Anterior cingulate cortex (tissue), 58 donors: Measurements from ENCODE around the gene RIMOC1.

Experiments
- DNase-seq, 58 donors: peaks; one replicate each; lab custom pipeline; 2025; lab: John Stamatoyannopoulos, UW

RIMOC1 gene, protein sequence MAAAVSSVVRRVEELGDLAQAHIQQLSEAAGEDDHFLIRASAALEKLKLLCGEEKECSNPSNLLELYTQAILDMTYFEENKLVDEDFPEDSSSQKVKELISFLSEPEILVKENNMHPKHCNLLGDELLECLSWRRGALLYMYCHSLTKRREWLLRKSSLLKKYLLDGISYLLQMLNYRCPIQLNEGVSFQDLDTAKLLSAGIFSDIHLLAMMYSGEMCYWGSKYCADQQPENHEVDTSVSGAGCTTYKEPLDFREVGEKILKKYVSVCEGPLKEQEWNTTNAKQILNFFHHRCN

DNA sequence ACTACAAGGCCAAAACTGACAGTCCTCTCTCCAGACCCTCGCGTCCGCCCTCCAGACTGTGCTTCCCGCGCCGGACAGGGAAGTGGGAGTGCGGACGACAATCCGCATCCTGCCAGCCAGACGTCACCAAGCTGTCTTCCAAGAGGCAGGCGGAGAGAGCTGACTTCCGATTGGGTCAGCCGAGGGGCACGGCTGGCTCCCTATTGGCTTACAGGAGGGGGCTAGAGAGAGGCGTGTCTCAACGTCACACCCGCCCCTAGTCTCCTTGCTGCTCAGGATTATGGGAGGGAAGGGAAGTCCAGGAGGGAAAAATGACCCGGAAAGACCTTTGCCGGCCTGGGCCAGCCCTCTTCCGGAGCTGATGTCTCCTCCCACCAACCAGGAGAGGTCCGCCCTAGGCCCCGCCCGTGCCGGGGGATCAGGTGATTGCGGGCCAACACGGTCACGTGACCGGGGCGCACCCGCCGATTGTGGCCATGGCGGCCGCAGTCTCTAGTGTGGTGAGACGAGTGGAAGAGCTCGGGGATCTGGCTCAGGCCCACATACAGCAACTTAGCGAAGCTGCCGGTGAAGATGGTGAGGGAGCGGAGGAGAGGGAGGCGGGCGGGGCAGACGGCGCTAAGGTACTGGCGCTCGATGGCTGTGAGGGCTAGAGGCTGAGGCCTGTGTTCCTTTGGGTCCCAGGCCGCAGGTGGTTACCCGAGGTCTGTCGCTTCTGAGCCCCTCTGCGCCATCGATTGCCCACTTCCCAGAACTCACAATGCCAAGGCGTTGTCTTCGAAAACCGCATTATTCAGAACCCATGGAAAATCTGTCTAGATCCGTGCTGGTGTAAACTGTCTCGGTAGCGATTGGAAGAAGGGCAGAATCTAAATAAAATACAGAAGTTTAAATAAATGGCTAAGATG, at the start of gene RIMOC1:
RIMOC1 (plus strand) TSS at position 453 of the 908 bp plus-strand sequence; CDS start at position 477, 24 bp downstream.
- DNase-seq = peak; percentile 93 to 100 (median 99)

DNA sequence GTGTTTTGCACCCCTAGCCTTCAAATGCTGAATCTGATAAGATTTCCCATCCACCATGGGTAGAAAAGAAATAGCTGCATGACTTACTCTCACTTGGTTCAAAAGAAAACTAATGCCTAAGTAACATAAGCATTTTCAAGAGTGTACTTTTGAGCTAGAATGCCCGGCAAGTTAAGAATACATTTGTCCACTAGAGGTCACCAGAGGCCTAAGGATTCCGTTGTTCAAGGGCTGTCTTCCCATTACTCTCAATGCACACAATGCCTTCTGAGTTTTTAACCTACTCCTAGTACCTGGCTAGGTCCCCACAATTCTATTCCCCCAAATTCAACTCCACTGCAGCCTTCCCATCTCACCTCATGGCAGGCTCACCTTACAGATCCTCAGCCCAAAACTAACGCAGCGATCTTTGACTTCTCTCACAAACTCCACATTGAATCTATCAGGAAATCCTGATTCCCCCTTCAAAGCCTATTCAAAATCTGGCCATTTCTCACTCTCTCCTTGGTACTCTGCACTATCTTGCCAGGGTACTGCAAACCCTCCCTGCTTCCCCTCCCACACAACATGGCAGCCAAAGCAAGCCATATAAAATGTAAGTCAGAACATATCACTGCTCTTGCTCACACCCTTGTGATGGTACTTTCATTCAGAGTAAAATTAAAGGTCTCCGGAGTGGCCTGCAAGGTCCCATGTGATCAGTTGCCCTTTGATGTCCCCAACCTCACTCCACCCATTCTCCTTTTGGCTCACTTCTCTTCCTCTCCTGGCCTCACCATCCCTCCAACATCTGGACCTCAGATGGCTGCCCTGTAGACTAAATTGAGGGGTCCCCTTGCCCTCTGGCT, 47.3 kb upstream of the RIMOC1 start:
- peak in 29 of 58 donors; percentile 3 to 70 (median 27) for DNase-seq

DNA sequence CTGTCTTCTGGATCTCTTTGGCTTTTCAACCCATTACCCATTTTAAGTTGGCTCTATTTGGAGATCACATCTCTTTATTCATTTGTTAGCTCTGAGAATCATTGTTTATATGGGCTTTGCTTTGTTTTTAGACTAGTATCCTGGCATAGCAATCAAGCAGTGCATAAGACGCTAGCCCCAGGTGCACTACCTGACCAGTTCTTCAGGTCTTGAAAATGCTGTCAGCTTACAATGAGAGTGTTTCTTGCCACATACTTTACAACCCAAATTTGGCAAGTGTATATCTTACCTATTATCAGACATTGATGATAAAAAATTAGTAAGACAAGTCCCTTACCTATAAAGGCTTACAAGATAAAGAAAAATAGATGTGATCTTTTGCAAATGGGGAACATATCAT, 46.2 kb upstream of the RIMOC1 start:
- no peak for DNase-seq

DNA sequence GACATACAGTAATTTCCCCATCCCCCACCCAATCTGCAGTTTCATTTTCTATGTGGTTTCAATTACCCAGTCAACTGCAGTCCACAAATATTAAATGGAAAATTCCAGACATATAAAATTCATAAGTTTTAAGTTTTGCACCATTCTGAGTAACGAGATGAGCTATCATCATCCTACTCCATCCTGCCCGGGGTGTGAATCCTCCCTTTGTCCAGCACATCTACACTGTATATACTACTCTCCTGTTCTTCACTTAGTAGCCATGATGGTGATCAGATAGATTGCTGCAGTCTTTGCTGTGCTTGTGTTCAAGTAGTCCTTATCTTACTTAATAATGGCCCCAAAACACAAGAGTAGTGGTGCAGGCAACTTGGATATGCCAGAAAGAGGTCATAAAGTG, 45.3 kb upstream of the RIMOC1 start:
- DNase-seq = no peak

DNA sequence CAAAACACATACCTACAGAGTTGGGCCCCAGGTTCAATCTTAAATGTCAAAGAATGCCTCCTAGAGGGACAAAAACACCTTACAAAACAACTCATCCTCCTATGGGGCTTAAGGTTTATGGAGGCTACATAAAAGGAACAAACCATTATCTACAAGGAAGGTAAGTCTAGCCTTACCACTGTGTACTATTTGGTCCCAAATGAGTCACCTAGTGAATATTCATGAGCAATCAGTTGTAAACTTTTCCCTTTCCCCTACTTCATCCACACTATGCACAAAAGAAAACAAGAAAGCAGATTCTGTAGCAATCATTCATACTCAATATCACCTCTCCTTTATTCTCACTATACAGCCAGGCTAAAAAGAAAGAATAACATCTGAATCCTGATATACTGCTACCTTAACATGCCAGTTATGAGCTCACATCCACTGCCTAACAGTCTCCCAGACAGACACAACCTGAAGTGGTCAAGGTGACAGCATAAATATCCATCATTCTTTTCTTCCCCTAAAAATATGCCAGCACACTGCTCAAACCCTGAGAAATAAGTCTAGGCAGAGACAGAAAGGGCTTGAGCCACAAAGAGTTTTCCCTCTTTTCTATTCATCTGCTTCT, 40.2 kb upstream of the RIMOC1 start:
- no peak for DNase-seq

DNA sequence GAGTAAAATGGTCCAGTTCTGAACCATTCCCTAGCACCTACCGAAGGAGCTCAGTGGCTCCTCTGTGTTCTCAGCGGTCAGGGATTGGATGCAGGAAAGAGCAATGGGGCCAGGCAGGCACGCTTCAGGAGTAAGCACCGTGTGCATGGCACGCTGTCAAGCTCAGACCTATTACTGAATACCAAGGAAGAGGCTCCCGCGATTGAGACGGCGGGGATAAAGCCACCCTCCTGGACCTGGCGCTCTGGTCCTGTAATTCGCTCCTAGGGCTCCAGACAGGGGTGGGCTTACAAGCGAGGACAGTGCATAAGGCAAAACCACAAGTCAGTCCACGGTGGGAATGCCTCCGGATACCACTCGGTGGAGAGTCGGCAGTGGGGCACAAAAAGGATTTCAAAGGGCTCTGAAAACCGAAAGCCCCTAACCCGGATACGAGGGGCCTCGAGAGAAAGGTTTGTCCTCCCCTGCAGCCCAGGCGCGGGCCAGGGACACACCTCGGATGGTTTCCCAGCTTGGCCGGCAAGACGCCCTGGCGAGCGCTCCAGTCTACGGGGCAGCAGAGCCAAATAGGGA, 34.9 kb upstream of the RIMOC1 start:
- peak in 23 of 58 donors; percentile 10 to 78 (median 48) for DNase-seq

DNA sequence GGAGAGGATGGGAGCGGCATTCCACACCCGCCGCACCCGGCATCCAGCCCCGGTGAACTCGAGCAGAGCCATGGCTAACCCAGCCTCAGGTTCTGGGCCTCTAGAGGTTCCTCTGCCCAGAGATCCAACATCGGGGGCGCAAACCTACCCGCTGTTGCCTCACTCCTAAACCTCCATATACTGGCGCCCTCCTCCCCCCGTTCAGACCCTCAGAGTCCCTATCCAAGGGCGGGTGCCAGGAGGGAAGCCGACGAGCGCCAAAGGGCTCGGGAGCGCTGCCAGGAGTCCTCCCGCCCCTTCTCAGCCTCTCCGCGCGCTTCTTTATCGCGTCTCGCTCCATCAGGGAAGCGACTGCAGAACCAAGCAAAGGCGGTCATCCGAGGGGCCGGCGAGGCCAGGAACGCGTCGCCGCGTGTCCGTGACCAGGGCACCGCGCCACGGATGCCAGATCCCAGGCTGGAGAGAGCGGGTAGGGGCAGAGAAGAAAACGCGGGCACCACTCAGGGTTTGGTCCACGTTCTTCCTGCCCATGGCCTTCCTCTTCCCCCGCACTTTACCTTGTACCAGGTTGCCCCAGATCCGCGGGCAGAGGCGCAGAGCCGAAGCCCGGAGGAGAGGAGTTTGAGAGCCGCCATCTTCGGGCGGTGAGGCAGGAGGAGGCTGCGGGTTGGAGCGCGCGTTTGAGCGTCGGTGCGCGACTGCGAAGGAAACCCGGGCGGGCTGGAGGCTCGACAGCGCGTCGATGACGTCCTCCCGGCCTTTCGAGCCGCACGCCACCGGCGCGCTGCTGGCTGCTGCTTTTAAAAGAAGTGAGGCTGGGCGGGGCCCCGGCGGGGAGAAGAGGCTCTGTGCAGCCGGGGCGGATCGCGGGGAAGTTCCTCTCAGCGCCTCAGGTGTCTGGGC, 34.2 kb upstream of the RIMOC1 start, which contains the start of gene OXCT1:
OXCT1 (minus strand) TSS at position 702 of the 903 bp plus-strand sequence; CDS start at position 635, 67 bp downstream.
- peak in 57 of 58 donors; percentile 31 to 84 (median 63) for DNase-seq

DNA sequence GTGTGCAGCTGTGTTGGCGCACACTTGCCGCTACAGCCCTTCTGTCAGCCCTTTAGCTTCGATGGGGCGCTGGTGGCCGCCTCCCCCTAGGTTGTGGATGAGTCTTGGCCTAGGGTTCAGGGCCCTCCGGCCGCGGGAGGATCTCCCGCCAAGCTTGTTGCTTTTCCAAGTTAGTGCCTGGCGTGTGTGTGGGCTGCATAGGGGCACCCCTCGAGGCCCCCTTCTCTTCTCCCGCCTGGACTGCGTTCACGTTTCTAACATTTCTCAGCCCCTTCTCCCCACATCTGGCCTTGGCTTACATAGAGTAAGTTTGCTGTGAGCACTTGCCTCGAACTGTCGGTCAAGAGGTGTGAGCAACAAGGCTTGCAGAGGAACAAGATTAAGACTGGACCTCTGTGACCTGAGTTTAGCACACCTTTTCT, 33.5 kb upstream of the RIMOC1 start:
- DNase-seq = peak in 2 of 58 donors; percentile 44 to 46

DNA sequence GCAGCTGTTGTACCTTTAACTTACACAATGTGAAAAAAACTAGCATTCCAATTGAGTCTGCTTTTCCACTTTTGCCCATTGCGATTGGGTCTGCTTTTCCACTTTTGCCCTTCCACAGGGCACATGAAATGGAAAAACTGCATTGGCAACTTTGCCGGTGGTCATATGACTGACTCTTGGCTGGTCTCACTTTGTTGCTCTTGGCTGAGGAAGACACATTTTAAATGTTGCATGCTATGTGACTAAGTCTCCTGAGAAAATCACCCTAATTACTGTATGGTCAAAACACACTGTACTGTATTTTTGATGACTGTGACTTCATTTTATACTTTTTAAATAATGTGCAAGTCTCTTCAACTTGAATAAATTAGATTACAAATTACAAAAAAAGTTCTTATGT, 32.3 kb upstream of the RIMOC1 start:
- DNase-seq = peak in 23 of 58 donors; percentile 0 to 45 (median 4)

DNA sequence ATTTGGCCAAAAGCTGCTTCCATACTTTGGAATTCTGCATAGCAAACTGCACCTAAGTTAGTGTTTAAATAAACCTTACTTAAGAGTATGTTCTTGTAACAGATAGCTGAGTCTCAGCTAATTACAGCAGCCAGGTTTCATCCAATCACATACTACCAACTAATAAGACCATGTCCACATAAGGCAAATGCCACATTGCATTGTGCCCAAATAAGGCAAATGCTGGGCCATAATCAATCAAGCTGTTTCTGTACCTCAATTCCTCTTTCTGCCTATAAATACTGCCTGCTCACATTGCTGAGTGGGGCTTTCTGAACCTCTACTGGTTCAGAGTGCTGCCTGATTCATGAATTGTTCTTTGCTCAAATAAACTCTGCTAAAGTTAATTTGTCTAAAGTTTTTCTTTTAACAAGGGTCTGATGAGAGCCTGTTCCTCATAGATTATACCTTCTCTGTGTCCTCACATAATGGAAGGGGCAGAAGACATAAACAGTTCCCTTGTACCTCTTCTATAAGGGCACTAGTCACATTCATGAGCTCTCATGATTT, 29.6 kb upstream of the RIMOC1 start:
- DNase-seq = no peak

DNA sequence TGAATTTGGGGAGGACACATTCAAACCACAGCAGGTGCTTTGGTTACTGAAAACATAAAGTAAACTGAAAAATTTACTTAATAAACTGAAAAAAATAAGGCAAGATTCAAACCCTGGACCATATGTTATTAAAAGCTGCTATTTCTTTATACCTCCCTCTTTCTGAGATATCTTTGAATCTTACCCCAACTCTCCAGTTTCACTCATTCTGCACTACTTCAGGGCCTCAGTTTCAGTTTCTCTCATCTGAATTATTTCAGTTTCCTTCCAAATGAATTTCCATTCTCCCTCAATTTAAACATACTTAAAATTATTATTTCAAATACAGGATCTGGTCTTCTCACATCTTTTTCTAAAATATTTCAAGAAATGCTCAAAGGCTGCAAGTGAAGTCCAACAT, 29.0 kb upstream of the RIMOC1 start:
- DNase-seq = no peak

DNA sequence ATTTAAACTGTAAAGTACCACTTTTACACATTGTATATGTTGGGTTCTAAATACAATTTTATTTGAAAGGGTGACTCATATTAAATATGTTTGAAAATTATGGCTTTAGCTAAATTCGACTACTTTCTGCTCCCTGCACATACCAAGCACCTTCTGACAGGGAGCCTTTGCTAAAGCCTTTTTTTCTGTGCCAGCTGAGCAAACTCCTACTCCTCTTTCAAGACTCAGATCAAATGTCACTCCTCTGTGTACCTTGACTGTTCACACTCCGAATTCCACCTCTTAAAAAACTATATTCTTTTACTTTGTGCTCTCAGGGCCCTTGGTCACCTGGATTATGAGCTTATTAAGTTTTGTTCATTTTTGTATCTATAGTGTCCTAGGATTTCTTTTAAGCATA, 27.5 kb upstream of the RIMOC1 start:
- DNase-seq = no peak

DNA sequence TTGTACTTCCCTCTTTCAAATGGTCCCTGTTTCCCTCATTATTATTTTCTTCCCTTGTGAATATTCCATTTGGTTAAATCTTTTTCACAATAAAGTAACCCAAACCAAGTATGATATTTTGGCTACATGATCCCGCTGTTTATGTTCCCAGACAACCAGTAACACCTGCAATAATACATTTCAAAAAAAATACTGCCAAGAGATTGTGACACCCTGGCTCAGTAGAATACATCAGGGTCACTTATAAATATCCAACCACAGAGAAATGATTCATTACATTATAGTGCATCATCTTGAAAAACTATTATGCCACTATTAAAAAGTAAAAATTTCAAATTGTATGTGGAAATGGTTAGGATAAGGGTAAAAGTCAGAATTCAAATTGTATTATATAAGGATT, 26.7 kb upstream of the RIMOC1 start:
- DNase-seq = no peak

DNA sequence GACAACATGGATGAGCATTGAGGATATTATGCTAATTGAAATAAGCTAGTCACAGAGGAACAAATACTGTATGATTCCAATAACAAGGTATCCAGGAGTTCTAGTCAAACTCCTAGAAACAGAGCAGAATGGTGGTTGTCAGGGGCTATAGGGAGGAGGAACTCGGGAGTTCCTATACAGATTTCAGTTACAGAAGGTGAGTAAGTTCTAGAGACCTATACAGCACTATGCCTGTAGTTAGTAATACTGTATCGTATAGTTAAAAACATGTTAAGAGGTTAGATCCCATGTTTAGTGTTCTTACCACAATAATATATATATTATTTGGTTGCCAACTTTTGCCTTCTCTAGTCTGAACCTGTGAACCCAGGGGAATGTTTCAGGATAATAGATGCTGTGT, 26.0 kb upstream of the RIMOC1 start:
- DNase-seq = no peak

DNA sequence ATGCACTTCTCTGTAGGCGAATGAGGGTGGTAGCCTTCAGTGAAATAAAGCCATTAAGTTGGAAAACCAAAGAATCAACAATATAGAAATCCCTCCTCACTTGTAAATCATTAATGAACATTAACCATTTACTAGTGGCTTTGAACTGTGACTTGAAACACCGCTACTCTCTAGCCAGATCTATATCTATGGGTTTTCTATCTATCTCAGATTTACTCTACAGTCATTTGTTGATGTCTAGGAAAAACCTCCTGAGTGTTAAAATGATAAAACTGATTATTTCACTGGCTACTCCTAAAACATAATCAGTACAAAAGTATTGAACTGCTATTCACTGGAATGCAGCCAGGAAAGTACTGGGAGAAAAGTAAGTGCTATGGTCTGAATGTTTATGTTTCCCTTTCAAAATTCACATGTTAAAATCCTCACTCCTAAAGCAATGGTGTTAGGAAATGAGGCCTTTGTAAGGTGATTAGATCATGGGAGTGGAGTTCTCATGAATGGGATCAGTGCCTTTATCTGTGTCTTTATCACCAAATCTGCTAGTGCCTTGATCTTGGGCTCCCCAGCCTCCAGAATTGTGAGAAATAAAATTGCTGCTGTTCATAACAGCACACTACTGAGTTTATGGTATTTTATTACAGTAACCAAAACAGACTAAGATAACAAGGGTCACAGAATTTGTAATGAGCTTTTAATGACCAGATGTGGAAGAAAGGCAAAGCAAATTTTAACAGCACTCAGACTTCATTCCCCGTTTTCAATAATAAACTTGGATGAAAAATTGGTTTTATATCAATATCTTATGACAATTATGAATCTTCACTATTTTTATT, 25.3 kb upstream of the RIMOC1 start:
- no peak for DNase-seq

DNA sequence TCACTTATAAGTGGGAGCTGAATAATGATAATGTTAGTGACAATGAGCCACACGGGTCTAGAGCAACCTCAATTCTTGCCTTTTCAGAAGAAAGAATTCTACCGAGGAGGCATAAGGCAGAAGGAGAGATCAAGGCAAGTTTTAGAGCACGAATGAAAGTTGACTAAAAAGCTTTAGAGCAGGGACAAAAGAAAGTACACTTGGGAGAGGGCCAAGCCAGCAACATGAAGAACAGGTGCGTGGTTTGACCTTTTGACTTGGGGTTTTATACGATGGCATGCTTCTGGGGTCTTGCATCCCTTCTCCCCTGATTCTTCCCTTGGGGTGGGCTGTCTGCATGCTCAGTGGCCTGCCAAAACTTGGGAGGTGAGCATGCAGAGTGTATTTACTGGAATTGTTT, 21.4 kb upstream of the RIMOC1 start:
- DNase-seq = no peak

DNA sequence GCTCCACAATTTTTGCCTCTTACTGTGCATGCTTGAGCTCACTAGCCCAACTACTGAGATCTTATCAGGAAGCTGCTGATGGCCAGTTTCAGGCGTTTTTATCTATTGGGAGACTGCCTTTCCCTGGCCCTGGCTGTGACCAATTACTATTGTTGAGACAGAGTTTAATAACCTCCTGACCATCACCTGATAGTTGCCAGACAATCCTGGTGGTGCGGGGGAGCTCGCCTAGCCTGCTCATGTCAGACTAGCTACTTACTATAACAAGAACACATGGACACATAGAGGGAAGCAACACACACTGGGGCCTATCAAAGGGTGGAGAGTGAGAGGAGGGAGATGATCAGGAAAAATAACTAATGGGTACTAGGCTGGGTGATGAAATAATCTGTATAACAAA, 20.9 kb upstream of the RIMOC1 start:
- DNase-seq = no peak
